ENCODE measurements around the gene ARIH2. TPM values are rescaled to one million over a fixed set of nuclear protein-coding genes. Genes with fewer than 3 reads are reported as not detected.

The ARIH2 gene
- total RNA-seq, 1 experiment from 2014 or later = 106 TPM

- Histone ChIP-seq H3K27me3 (replicated peaks; ENCODE audit: control insufficient read depth, insufficient read depth, low read length) (no peaks in the 10 kb centered on the region), H3K4me1 (peaks cover 13% of the 10 kb centered on the region), H3K4me3 (ENCODE audit: low read depth, low read length) (peak within 1 kb of the TSS; percentile 95), H3K9me3 (no peaks in the 10 kb centered on the region), H3K36me3 (ENCODE audit: control insufficient read depth, insufficient read depth, low read length) (no peaks in the 10 kb centered on the region)
- H3K27ac Mint-ChIP-seq (ENCODE audit: unreplicated experiment) = peak within 1 kb of the TSS; percentile 98
- H3K4me3 Mint-ChIP-seq (ENCODE audit: unreplicated experiment) = peak within 1 kb of the TSS; percentile 96
- intact Hi-C loops (cut with micrococcal nuclease; ENCODE audit: unreplicated experiment) = loop anchor here (1.0 to 2.0 kb wide), 2 partner anchors 17 to 103 kb away; partner anchors contain the start of gene WDR6
- POLR2A ChIA-PET = interaction anchor here (0.6 to 1.7 kb wide), 4 partner anchors 17 to 556 kb away, joined by 3 to 24 read pairs (median 6); partner anchors contain the start of gene WDR6
- H3K9me3 Mint-ChIP-seq (ENCODE audit: unreplicated experiment) = no peaks in the 10 kb centered on the region
- CTCF ChIA-PET = interaction anchor here (0.7 to 3.2 kb wide), 5 partner anchors 17 to 105 kb away, joined by 3 to 54 read pairs (median 5); partner anchors contain the start of genes DALRD3, NDUFAF3 and WDR6
- no peaks in the 10 kb centered on the region for H3K27me3 Mint-ChIP-seq (ENCODE audit: insufficient read depth, unreplicated experiment)
- BruUV-seq (replicated peaks) = no TSS peak
- peak; percentile 82 to 84 for DNase-seq
- TF ChIP-seq CTCF (IDR thresholded peaks at IDR 0.05; ENCODE audit: insufficient read depth in 1 of 2, low read depth in 1 of 2, low read length in 1 of 2, severe bottlenecking in 1 of 2, unreplicated experiment in 1 of 2) = peak in 1 of 2 experiments; percentile 40
- peaks cover 28% of the 10 kb centered on the region for H3K36me3 Mint-ChIP-seq (ENCODE audit: insufficient read depth, unreplicated experiment)
- H3K4me1 Mint-ChIP-seq (ENCODE audit: low read depth, unreplicated experiment) = peaks cover 13% of the 10 kb centered on the region
These were observed 71.4 kb downstream of the ARIH2 start, which contains the start of gene P4HTM for GRCh38 chr3:48989796-48990635. P4HTM (plus strand) TSS chr3:48990241; CDS start chr3:48990257, 16 bp downstream.

GRCh38 chr3:48990636-48991469 lies 72.2 kb downstream of the ARIH2 start:
- H3K4me3 ChIP-seq (ENCODE audit: low read depth, low read length) = peak overlapping the region; percentile 95
- no peaks in the 10 kb centered on the region for H3K36me3 ChIP-seq (ENCODE audit: control insufficient read depth, insufficient read depth, low read length)
- no peaks in the 10 kb centered on the region for H3K27me3 ChIP-seq (replicated peaks; ENCODE audit: control insufficient read depth, insufficient read depth, low read length)
- Mint-ChIP-seq H3K4me1 (ENCODE audit: low read depth, unreplicated experiment) (peaks cover 13% of the 10 kb centered on the region), H3K27ac (ENCODE audit: unreplicated experiment) (peak overlapping the region; percentile 81), H3K36me3 (ENCODE audit: insufficient read depth, unreplicated experiment) (peaks cover 28% of the 10 kb centered on the region), H3K27me3 (ENCODE audit: insufficient read depth, unreplicated experiment) (no peaks in the 10 kb centered on the region), H3K4me3 (ENCODE audit: unreplicated experiment) (peak overlapping the region; percentile 96), H3K9me3 (ENCODE audit: unreplicated experiment) (no peaks in the 10 kb centered on the region)
- intact Hi-C loops (cut with micrococcal nuclease; ENCODE audit: unreplicated experiment) = no loop called here
- DNase-seq = peak in 1 of 2 experiments; percentile 58
- ChIA-PET CTCF (interaction anchor here (0.5 to 1.7 kb wide), 2 partner anchors 16 to 475 kb away, joined by 3 to 5 read pairs; partner anchors contain the start of gene WDR6), POLR2A (interaction anchor here (1.1 to 1.5 kb wide), 2 partner anchors 16 to 20 kb away, joined by 3 to 9 read pairs; partner anchors contain the start of gene WDR6)
- peaks cover 13% of the 10 kb centered on the region for H3K4me1 ChIP-seq
- no peak for TF ChIP-seq CTCF (IDR thresholded peaks at IDR 0.05; ENCODE audit: insufficient read depth in 1 of 2, low read depth in 1 of 2, low read length in 1 of 2, severe bottlenecking in 1 of 2, unreplicated experiment in 1 of 2)
- no TSS peak for BruUV-seq (replicated peaks)
- H3K9me3 ChIP-seq = no peaks in the 10 kb centered on the region

Measured in Caco-2 (cell line).